C4-2B (cell line): ENCODE results near the gene SETD1B.
A peak's percentile ranks its signal among the peaks of the same experiment; 100 is the strongest.

Source experiments
- CTCF ChIP-seq: fragments of 450-650 bp; conservative IDR thresholded peaks from 2 replicates; pipeline ENCODE4 v1.5.1; 2017; ENCODE audit warnings: mild to moderate bottlenecking
- ZFX ChIP-seq: fragments of 450-650 bp; IDR thresholded peaks from 2 replicates; pipeline ENCODE4 v1.6.1; 2017

GRCh38 chr12:121794534-121795033, 9.2 kb upstream of the SETD1B start:
- TF ChIP-seq CTCF (peak; percentile 79; the same call in 1 of the 2 replicates), ZFX (no peak)
